HG02759 (cell line): ENCODE data around the gene LDLRAD4.

Source experiments
- ATAC-seq: cut with Tn5 transposase; IDR thresholded peaks from one replicate; pipeline ENCODE4 v1.9.1; 2021; ENCODE audit warnings: mild to moderate bottlenecking, moderate library complexity; ENCODE audit not compliant: unreplicated experiment

LDLRAD4 gene

DNA sequence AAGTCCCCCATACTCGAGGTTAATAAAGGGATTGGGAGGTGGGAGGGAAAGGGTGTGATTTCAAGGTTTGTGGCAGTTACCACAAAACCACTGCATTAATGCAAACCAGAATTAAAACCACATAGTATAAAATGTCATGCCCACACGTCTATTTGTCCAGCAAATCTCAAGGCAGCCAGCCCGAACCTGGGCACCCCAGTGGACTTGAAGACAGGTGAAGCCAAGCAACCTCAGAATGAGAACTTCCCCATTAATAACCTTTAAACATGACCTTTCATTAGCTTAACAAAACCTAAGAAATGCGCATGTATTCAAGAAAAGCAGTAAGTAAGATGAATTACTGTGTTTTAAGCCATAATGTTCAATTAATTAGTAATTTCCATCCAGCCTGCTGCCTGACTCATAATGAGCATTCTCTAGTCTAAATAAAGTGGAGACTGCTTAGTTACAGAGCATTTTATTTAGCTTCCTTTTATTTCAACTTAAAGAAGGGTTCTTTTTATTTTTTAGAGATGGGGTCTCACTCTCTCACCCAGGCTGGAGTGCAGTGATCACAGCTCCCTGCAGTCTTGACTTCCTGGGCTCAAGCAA is 278.2 kb downstream of the LDLRAD4 start:
- no peak for ATAC-seq

DNA sequence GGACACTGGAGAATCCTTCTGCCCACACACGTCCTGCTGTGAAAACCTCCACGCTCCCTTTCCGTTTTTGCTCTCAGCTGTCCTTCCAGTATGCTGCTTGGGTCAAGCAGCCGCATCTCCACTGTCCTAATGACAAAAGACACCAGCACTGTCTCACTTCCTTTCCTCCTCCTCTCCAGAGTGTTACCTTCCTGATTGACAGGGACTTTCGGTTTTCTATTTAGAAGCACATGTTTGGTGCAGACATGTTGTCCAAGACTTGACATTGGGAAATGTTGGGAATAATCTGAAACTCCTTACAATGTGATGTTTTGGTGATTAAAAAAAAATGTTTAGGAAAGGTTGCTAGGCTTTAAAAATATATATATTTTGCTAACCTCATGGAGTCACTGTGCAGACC is 281.2 kb downstream of the LDLRAD4 start:
- ATAC-seq = no peak

DNA sequence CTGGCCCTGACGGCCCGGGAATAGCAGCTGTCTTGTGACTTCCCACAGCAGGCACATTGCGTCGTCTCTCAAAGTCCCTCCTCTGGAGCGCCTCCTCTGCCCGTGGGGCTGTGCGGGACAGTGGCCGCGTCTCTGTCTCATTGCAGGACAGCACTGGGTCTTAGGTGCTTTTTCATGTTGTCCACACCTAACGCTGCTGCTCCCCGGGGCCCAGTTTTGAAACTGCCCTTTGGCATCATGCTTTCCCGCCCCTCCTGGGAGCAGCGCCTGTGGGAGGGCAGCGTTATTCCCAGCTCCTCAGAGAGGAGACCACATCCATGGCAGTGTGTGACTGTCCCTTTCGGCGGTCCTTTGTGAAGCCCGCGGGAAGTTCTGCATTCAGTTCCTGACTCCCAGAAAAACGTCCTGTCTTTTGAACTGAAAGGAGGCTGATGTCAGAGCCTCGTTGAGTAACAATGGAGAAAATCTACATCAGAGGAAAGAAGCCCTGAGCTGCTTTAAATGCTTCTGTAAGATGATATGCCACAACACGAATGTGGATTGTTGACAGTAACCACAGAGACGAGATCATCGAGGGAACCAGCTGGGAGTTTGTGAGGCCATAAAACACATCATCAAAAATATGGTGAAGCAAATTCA is 281.8 kb downstream of the LDLRAD4 start:
- no peak for ATAC-seq

DNA sequence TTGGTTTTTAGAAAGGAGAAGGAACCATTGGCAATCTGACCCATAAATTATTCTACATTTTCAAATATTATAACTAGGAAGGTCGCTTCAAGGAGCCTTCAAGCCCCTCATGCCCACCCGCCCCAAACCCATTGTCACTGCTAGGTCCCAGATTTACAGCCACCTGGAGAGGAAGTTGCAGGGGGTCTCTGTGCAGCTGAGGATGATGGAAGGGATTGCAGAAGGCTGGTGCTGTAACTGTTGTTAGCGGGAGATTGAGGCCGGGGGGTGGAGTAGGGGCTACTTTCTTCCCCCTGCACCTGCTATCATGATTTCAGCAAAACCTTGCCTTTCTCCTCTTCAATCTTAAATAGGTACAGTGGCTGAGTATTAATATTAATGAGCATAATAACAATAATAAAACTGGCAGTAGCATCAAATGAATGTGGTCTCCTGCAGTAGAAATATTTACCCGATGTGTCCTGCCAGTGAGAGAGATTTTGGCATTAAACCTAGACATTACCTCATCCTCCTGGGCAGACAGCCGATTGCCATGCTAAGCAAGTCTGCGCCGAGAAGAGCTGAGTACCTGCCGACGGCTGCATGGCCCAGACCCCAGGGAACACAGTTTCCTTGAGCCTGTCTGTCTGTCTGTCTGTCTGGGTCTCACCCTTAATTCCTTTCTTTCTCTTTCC is 282.4 kb downstream of the LDLRAD4 start:
- ATAC-seq = no peak

DNA sequence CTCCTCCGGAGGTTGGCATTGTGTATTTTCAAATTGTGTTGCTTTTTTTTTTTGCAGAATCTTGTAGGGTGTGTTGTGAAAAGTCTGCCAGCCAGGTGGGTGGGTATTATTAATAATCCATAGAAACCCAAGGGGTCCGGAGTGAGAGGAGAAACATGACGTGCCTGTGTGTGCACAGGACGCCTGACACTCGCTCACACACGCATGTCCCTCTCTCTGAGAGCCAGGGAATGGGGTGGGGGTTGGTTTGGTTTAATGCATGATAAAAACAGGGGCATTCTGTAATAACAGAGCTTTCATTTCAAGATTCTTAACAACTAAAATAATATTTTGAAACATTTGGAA is 283.0 kb downstream of the LDLRAD4 start:
- ATAC-seq = no peak

DNA sequence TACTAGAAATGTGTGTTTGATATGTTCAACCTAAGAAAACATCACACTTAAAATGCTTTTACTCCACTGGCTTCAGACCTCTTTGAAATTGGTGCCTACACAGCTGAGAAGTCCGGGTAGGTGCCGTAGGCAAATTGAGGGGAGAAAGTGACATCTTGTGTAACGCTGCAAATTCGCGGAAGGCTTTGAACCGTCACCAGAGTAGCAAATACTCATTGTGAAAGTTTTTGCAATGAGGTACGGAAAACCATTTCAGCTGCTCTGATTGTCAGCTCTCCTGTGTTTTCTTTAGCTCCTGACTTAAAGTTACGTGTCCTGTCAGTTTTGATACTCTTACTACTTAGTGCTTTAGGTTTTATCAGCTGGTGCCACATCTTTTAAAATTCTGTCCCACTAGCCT is 283.3 kb downstream of the LDLRAD4 start:
- ATAC-seq = peak; percentile 98

DNA sequence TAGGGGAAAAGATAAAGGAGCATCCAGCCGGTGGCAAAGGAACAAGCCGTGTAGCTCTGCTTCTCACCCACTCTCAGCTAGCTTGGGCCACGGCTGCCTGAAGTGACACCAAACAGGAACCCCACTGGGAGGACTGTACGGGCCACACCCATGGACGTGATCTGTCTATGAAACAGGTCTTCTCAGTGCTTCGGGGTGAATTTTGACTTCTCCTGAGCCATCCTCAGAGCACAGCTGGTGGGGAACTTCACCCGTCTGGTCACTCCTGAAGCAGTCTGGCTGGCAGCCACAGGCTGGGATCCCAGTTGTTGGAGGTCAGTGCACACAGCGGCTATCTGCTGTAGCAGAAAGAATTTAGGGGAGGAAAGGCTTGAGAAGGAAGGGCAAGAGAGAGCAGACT is 284.0 kb downstream of the LDLRAD4 start:
- no peak for ATAC-seq

DNA sequence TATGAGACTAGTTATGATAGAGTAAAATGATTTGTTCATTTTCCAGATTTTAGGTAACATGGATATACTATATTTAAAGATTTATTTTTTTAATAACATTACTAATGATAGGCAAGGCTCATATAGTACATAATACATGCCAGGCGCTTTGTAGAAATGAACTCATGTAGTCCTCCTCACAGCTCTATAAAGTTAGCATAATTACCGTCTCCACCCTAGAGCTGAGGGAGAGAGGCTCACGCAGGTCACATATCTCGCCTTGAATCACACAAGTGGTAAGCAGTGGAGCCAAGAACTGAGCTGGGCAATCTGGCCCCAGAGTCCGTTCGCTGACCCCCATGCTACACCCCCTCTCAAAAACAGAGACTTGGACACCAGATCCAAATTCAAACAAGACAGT is 285.3 kb downstream of the LDLRAD4 start:
- no peak for ATAC-seq

DNA sequence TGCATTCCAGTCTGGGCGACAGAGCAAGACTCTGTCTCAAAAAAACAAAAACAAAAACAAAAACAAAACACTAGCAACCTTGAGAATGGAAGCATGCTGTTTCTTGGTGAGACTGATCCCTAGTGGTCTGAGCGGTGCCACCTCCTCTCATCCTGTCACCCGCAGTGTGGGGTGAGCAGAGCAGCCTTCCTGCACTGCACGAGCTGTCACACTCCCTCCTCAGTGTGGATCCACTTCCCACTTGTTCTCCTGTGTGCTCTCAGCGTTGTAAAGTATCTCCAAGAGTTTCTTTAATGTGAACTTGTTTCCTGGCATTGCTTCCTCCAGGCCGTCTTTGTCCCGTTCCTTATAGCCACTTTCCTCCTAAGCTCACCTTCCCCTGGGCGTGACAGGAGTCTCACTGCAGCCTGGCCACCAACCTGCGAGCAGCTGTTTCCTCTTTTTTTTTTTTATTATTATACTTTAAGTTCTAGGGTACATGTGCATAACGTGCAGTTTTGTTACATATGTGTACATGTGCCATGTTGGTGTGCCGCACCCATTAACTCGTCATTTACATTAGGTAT is 287.3 kb downstream of the LDLRAD4 start:
- no peak for ATAC-seq

DNA sequence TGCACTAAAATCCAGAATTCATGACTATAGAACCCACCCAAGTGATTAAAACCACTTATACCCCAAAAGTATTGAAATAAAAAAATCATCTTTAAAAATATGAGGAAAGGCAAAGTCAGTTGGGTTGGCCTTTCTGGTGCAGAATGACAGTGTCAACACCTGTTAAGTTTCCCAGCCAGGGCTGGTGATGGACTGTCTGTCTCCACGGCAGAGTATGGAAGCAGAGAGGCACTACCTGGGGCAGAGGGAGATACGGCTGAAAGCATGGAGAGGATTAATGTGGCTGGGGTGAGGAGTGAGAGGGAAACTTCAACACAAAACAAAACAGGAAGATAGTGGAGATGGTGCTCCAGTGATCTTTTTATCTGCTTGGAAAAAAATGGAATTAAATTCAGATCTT is 292.0 kb downstream of the LDLRAD4 start:
- no peak for ATAC-seq

DNA sequence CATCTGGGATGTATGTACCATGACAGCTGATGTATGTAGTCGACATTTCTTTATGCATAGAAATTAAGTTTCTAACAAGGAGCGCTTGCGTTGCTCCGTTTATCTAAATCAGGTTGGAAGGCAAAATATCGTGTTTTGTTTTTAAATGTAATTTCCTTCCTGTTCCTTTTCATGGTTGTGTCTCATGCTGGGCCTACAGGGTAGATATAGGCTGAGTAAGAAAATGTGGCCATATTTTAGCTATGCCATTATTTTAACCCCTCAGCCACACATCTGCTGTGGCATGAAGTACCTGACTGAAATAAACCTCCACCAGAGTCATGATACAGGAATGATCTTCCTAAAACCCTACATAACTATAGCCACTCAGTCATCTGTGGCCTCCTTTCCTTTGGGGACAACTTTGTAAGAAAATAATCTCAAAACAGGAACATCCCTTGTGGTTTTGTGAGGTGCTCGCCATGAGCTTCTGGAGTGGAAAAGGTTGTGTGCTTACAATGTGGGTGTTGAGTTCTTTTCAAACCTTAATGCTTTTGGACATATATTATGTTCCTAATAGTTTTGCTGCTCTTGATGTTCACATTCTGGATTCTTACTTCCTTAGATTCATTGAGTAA is 293.5 kb downstream of the LDLRAD4 start:
- no peak for ATAC-seq

DNA sequence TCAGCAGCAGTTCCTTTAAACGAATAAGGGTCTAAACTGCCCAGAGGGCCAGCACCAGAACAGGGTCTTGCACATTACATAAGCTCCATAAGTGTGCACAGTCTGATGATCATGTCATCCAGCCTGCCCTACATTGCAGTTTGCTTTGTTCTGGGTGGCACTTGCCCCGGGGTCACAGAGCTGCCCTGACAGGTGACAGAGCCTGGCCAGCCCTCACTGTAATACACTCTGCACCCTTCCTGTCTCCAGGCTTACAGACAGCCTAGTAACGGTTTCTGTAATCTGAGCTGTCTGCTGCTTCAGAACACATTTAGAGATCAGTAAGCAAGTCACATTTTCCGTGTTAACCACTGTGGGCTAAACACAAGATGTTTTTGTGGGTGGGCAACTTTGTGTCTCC is 294.5 kb downstream of the LDLRAD4 start:
- no peak for ATAC-seq

DNA sequence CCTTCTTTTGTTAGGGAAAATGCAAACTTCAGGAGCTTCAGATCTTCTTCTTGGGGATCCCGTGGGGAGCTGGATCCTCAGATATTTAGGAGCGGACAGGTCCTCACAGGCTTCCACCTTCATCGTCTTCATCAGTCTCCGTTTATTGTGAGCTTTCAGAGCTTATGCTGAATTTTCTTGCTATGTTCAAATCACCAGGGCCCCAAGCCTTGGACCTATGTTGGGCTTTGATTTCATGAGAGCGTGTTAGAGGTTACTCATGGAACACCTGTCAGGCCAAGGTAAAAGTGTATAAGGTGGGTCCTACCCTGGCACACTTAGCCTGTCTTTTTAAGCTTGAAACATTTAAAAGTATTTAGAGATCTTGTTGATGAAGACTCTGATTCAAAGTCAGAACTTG is 294.9 kb downstream of the LDLRAD4 start:
- ATAC-seq = no peak

DNA sequence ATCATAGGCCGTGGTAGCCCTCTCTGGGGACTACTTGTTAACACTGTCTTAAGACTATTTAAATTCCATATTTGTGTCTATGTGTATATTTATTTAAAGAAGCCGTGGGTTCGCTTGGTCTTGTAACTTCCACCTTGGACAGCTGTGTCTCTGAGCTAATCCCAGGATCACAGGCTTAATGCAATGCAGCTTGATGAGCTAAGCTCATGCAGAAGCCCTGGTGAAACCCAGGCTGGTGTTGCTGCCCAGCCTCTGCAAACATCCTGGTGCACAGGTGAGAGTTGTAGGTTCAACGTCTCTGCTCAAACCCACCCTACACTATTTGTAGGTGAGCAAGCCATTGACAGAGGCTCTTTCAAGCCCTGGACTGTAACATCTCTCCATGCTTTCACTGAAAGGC is 296.0 kb downstream of the LDLRAD4 start:
- ATAC-seq = no peak

DNA sequence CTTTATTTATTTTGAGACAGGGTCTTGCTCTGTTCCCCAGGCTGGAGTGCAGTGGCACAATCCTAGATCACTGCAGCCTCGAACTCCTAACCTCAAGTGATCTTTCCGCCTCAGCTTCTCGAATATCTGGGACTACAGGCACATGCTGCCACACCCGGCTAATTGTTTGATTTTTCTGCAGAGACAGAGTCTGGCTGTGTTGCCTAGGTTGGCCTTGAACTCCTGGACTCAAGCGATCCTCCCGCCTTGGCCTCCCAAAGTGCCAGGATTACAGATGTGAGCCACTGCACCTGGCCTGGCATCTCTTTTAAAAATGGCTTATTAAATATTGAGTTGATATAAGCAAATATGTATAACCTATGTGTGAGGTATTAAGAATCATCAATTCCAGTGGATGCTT is 298.3 kb downstream of the LDLRAD4 start:
- ATAC-seq = no peak

DNA sequence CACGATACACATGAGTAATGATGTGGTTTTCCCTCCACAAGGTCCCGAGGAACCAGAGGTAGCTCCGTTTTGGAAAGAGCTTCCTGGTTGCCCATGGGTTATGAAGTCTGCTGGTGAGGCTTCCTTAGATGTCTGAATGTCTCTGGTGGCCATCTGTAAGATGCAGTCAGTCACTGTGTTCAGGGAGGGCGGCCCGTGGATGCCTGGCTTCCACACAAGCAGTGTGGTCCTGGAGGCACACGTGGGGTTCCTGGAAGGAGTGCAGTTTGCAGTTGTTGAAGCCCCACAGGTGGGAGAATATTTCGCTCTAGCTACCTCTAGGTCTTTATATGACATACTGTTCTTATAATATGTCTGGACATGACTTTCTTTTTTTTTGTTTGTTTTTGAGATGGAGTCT is 298.8 kb downstream of the LDLRAD4 start:
- no peak for ATAC-seq

DNA sequence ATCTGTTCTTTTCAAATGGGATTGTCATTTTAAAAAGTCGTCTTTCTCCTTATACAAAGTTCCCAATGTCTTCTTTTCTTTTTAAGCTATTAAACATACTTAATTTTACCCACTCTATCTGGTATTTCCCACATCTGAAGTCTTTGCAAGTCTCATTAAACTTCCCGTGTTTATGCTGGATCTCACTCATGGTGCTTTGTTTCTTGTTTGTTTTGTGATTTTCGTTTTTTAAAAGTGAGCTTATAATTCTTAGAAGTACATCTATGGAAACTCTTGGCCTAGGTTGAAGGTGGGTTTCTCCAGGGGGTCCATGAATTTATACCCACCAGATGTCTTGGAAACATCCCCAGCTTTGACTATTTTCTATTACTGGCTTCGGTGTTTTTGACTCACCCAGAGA is 299.8 kb downstream of the LDLRAD4 start:
- ATAC-seq = no peak

DNA sequence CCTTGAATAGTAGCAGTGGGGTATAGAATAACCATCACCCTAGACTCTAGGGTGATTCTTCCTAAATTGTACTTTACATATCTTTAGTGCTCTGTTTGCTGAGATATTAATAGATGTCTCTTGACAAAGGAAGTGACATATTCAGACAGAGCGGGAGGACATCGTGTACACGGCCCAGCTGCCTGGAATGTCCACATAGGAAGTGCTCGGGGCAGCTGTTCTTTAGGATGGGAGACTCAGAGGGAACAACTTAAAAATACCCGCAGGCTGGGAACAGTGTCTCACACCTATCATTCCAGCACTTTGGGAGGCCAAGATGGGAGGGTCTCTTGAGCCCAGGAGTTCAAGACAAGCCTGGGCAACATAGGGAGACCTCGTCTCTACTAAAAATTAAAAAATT is 301.7 kb downstream of the LDLRAD4 start:
- ATAC-seq = no peak

DNA sequence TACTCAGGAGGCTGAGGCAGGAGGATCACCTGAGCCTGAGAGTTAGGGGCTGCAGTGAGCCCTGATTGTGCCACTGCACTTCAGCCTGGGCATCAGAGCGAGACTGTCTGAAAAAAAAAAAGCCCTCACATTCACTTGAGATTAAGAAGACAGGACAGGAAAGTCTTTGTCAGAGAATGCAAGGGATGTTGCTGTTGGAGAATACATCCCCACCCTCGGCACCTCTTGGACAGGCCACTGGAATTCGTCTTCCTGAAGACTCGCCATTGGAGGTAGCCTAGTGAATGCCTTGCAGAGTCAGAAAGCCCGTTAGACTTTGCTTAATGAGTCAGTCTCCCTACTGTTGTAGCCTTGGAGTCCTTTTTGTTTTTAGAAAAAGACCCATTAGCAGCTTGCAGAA is 302.2 kb downstream of the LDLRAD4 start:
- no peak for ATAC-seq

DNA sequence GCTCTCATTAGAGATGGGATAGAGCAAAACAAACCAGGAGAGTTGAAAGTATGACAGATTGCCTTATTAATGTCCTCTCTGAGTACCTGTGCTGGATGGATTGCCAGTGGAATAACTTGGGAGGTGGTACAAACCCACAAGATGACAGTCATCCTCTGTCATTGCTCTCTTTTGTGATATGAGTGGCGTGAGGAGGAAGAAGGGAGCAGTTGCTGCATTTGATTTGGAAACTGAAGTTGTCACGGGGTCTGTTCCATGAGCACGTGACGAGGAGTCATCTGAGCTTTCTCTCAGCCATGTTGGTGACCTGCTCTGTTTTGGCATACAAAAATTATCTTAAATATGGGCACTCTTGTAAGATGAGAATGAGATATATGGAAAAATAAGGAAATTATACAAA is 302.9 kb downstream of the LDLRAD4 start:
- ATAC-seq = no peak

DNA sequence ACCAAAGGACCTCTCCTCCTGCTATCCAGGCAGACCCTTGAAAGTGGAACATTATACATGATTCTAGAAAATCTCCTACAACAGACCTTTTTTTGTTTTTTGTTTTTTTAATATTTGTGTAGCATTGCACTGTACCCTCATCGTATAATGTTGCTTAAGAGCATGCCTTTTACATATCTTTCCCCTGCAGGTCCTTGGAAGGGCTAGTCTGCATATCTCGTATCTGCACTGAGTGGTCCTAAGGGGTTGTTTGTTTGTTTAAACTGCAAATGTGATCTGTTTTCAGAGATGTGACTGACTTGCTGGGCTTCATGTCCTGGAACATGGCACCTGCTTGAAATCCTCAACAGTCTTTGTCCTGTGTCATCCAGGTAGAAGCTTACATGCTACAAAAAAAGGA is 303.7 kb downstream of the LDLRAD4 start:
- ATAC-seq = no peak
